KOPT-K1 (cell line): ENCODE measurements around the gene KCNIP1.

Experiments
- H3K27ac ChIP-seq: fragments of 200-600 bp; sonication (generic); 2 replicates; pipeline ENCODE4 v1.5.1; 2016; ENCODE audit warnings: antibody characterized with exemption, mild to moderate bottlenecking, low read depth, low read length; ENCODE audit not compliant: poor library complexity, severe bottlenecking
- H3K36me3 ChIP-seq: fragments of 200-600 bp; sonication (generic); 2 replicates; pipeline ENCODE4 v1.5.1; 2017; ENCODE audit warnings: antibody characterized with exemption, mild to moderate bottlenecking, low read length, moderate library complexity; ENCODE audit not compliant: insufficient read depth
- H3K9me3 ChIP-seq: fragments of 200-600 bp; sonication (generic); 2 replicates; pipeline ENCODE4 v1.5.1; 2017; ENCODE audit warnings: antibody characterized with exemption, low read length, mild to moderate bottlenecking; ENCODE audit not compliant: insufficient read depth, poor library complexity, severe bottlenecking

Gene KCNIP1

GRCh38 chr5:170773024-170773985 is 269.5 kb downstream of the KCNIP1 start:
- Histone ChIP-seq H3K27ac (no peak overlapping the region), H3K36me3 (no peaks in the 10 kb centered on the region), H3K9me3 (no peaks in the 10 kb centered on the region)

- H3K9me3 ChIP-seq = no peaks in the 10 kb centered on the region
- H3K36me3 ChIP-seq = no peaks in the 10 kb centered on the region
- H3K27ac ChIP-seq = no peak overlapping the region
These were observed 271.0 kb downstream of the KCNIP1 start for GRCh38 chr5:170774831-170775230.

GRCh38 chr5:170781946-170782345 is 278.1 kb downstream of the KCNIP1 start:
- Histone ChIP-seq H3K9me3 (no peaks in the 10 kb centered on the region), H3K27ac (no peak overlapping the region), H3K36me3 (no peaks in the 10 kb centered on the region)

- Histone ChIP-seq H3K36me3 (no peaks in the 10 kb centered on the region), H3K9me3 (no peaks in the 10 kb centered on the region)
These were observed 278.6 kb downstream of the KCNIP1 start for GRCh38 chr5:170782438-170782837.

DNA sequence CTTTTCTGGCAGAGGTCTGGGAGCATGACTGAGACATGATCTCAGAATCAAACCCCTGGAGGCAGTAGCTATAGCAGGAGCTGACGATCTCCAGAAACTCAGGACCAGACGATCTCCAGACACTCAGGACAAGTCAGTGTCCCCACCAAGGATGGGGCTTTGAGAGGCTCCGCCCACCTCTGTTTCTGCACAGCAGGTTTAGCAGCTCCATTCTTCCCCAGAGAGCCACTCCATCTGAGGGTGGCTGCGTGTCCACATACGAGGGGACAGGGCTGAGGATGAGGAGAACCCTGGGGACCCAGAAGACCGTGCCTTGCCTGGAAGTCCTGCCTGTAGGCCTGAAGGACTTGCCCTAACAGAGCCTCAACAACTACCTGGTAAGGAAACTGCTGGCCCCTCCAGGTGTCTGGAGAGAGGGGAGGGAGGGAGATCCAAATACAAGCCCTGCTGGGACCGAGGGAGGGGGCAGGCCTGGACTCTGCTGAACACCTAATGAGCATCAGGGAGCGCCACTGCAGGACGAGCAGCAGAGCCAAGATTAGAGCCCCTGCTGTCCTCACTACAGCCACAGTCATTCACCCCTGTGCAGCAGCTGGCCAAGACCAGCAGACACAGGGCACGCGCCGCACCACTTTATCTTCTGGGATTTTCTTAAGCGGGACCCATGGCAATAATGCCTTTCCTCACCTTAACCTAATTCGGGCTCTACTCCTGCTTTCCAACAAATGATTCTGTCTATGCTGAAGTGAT is 279.9 kb downstream of the KCNIP1 start, which contains the start of gene GABRP:
Gene GABRP, plus strand, starts transcription at position 228 of the 750 bp plus-strand sequence. CDS start 4,891 bp downstream, outside the sequence.
- H3K9me3 ChIP-seq = no peaks in the 10 kb centered on the region
- H3K27ac ChIP-seq = no peak within 1 kb of the TSS
- no peaks in the 10 kb centered on the region for H3K36me3 ChIP-seq

More at GRCh38 chr5:170782438-170782837, 278.6 kb downstream of the KCNIP1 start:
- no peak overlapping the region for H3K27ac ChIP-seq

GRCh38 chr5:170785416-170785815 is 281.6 kb downstream of the KCNIP1 start:
- H3K27ac ChIP-seq = no peak overlapping the region
- H3K36me3 ChIP-seq = no peaks in the 10 kb centered on the region
- no peaks in the 10 kb centered on the region for H3K9me3 ChIP-seq
